ENCODE data around the gene CLASP1.
"Not testable (repeated sequence)": the region's sequence is repeated elsewhere in the genome, so short reads cannot be mapped to it uniquely, and the experiment has no call there.

The CLASP1 gene

GRCh38 chr2:121459291-121459690 lies 190.0 kb downstream of the CLASP1 start:
- no peak for DNase-seq

DNA sequence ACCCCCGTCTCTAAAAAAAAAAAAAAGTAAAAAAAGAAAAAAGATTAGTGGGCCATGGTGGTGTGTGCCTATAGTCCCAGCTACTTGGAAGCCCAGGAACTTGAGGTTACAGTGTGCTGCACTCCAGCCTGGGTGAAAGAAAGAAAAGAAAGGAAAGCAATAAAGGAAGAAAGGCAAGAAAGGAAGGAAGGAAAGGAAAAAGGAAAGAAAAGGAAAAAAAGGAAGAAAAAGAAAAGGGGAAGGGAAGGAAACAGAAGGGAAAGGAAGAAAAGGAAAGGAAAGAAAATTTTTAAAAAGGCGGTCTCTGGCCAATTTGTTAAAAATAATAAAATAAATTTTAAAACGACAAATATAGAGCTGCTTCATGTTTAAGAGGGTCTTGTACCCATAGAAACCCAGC lies 192.9 kb downstream of the CLASP1 start:
- no peak for DNase-seq

GRCh38 chr2:121455446-121455845 lies 193.8 kb downstream of the CLASP1 start:
- no peak for DNase-seq

DNA sequence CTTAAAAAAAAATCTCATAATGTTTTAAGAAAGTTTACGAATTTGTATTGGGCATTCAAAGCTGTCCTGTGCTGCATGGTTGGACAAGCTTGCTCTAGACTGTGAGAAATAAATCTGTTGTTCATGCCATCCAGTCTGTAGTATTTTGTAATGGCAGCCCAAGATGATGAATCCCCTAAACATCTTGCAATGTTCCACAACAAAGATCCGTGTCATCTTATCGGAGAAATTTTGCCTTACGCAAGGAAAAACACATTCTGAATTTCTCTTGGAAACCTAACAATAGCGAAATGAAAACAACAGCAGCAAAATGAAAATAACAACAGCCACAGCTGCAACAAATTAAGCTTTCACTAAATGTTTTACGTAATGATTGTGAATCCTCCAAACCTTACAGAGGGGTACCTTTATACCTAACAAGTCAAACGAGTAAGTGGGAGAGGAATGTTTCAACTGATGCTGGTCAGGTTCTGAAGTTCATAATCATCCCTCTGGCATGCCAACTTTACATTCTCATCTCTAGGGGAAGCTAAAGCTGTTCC lies 194.6 kb downstream of the CLASP1 start:
- DNase-seq: no peak

DNA sequence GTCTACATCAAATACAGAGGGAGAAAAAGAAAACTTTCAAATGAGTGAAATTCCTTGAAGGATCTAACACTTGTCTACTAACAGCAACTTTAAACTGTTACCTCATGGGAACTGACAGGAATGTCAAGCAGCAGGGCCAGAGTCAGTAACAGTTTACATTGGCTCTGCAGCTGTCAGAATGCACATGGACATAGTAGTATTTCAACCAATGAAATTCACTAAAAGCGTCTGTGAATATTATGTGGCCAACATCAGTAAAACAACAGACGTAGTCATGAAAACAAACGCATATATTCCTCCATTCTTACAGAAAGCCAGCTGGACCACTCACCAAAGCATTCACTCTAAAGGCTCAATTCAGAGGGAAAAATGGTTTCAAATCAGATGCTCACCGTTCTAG lies 197.9 kb downstream of the CLASP1 start:
- DNase-seq: no peak

GRCh38 chr2:121450301-121450700 lies 199.0 kb downstream of the CLASP1 start:
- DNase-seq: no peak

DNA sequence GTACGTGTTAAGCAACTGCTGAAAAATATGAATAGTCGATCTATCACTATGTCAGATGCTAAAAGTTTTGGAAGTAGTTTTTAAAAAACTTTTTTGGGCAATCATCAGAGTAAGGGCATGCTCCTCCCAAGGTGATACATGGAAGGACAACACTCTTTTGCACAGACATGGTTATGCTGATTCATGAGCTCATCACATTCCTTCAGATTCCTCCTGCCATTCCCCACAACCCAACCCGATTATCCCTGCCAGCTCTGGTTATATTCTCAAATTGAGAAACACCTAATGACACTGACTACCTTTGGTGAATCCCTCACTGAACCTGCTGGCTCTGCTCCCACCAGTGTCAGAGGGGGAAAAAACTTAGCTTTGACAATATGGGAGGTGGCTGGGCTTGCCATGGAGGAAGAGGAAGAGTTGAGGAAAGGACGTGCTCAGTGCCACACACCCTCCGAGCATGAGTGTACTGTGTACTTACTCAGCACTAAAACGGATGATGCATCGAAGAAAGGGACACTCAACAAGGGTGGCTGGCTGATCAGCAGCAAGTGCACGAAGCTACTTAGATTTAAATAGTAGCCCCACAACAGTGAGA lies 202.5 kb downstream of the CLASP1 start:
- DNase-seq: no peak

DNA sequence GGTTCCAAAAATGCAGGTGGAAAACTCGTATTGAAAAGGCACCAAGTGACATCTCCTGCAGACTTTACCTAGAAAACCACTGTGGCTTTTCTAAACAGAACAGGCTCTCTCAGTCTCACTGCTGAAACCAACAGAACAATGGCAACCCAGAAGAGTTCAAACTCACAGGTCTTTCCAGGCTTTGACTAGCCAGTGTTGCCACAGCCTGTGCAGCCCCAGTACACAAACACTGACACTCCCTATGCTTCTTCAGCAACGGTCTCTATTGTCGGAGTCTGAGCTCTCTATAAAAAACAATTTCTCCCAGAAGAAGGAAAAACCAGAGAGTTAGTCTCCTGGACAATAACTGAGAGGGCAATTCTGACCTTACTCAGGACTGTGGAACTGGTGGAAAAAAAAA lies 206.4 kb downstream of the CLASP1 start:
- no peak for DNase-seq

DNA sequence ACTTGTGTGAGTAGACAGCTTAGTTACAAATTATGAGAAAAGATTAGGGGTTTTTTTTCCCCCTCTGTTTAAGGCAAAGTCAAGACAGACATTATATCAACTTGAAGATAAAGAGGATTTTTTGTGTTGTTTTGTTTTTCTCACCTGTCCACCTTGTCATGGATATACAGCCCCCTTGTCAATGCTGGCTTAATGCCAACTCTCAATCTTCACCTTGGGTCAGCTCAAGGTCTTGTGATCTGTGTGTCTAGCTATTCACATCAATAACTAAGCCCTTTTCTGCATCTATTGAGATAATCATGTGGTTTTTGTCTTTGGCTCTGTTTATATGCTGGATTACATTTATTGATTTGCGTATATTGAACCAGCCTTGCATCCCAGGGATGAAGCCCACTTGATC lies 211.0 kb downstream of the CLASP1 start:
- not testable (repeated sequence) for DNase-seq

GRCh38 chr2:121436918-121437317 lies 212.3 kb downstream of the CLASP1 start:
- DNase-seq: no peak

DNA sequence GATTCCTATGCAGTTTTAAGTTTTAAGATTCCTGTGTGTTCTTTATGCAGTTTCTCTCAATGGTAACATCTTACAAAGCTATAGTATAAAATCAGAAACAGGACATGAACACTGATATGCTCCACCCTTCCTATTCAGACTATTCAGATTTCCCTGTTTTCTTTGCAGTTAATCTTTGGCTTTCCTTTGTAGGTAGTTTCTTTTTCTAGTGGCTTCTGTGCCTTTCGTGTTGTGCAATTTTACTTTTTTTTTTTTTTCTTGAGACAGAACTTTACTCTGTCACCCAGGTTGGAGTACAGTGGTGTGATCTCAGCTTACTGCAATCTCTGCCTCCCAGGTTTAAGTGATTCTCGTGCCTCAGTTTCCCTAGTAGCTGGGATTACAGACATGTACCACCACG lies 213.5 kb downstream of the CLASP1 start:
- no peak for DNase-seq

GRCh38 chr2:121431214-121431613 lies 218.0 kb downstream of the CLASP1 start:
- DNase-seq: no peak

GRCh38 chr2:121429927-121430520 lies 219.2 kb downstream of the CLASP1 start:
- no peak for DNase-seq

DNA sequence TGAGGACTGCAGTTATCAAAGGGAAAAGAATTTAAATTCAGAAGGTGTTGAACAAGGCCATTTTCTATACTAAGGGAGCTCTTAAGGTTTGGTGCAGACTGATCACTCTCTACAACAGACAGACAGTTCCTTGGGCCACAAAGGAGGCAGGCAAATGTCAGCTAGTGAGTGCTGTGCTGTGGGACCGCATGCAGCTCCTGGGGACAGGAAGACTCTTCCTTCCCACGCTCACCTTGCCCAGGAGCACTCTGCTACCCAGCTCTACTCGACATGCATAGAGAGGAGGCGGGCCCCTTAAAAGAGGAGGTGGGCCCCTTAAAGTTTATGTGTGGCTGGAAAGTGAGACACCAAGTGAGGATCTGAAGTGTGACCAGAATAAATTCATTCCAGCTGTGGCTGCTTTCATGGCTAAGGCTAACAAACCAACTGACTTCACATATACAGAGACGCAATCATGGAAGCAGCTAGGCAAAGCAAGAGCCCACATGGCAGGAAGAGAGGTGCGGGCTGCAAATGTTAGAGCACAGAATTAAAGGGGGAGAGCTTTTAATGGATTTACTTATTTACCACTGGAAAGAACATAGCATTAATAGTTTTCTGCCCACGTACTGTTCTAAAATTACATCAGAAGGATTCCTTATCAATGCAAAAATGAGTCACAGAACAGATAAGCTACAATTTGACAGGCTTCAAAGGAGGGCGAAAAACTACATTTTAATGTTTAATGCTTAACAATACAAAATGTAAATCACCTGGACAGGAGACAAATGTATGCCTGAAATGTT lies 220.0 kb downstream of the CLASP1 start:
- DNase-seq: no peak

- no peak for DNase-seq
Observed at GRCh38 chr2:121427187-121427689, 222.0 kb downstream of the CLASP1 start.

DNA sequence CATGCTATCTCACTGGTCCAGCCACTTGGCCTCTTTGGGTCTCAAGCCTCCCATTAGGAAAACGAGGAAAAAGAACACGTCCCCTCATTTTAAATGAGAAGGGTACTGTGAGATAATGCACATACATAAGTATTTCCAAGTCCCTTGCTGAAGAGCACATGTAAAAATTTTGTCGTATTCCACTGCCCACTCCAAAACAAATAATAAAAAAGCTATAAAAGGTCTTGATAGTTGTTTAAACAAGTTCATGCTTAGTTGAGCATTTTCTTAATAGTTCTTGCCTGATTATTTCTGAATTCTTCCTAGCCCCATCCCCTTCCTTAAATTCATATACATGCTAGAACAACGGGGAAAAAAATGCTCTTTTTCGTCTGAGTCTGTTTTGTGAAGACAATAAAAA lies 228.8 kb downstream of the CLASP1 start:
- DNase-seq: no peak

GRCh38 chr2:121419081-121419699 lies 230.1 kb downstream of the CLASP1 start:
- DNase-seq: no peak

DNA sequence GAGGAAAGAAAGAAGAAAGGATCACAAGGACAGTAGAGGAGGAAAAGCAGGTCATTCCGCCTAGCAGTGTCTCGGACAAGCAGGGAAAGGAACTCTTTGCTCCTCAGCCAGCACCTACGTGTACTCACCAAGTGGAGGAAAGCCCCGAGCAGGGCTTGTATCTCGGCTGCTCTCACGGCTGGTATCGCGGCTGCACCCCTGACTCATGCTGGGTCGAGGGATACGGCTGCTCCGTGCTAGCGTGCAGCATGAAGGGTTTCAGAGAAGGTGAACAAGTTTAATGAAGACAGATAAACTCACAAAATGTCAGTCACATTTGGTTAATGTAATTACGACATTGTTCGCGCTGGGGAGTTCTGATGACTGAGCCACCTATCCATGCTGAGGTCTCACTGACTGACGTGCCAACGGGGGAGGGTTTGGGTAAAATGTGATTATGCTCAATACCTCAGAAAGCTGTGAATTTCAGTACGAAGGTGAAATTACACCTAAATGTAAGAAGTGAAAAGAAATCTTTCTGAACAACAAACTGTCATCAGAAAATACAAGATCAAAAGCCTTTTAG lies 230.7 kb downstream of the CLASP1 start:
- no peak for DNase-seq

GRCh38 chr2:121417826-121418225 lies 231.4 kb downstream of the CLASP1 start:
- no peak for DNase-seq

- DNase-seq: no peak
Observed at GRCh38 chr2:121415727-121416126, 233.5 kb downstream of the CLASP1 start.

DNA sequence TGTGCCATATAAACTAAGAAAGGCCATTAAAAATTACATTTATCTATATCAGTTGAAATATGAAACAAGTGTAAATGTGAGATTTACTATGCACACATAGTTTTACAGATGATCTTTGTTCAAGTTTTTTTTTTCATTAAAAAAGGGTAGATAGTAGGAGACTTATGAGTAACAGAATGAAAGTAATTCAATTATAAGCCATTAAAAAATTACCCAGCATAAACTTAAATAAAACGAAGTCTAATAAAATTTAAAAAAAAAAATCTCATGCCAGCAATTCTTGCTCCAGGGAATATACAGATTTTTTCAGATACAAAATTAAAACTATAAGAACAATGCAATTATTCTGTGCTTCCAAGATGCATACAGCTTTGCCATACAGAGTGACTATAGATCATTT lies 236.9 kb downstream of the CLASP1 start:
- DNase-seq: no peak

DNA sequence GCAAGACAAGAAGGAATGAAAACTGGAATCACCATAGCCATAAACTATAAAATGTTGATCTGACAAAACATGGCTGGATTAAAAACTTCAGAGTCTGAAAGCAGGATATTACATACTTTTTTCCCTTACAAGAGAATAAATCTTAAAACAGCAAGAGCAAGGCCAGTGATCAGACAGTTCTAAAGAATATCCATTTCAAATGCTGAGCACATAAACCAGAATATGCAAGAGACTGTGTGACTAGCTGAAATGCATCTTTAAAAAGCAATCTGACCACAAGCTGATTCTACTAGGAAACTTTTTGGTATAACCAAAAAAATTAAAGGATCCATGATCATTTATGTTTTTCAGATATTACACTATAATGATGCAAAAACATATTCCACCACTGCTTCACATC lies 239.3 kb downstream of the CLASP1 start:
- no peak for DNase-seq

- no peak for DNase-seq
Observed at GRCh38 chr2:121409388-121409787, 239.9 kb downstream of the CLASP1 start.

Data from NCI-H446 treated with DMSO at 0.1 percent for 48 hours (cell line).